GM23338 (cell line): ENCODE measurements around the gene SERPINC1. TPM values are rescaled to one million over a fixed set of nuclear protein-coding genes. Genes with fewer than 3 reads are reported as not detected.
"Not testable (repeated sequence)": the region's sequence is repeated elsewhere in the genome, so short reads cannot be mapped to it uniquely, and the experiment has no call there.

Experiments used
- ATAC-seq: fragments of 200-7000 bp; cut with Tn5 transposase; 3 replicates; pipeline ENCODE4 v1.9.1; 2020
- DNase-seq: peaks from one replicate; pipeline ENCODE4 v3.0.0-alpha.2; 2015; ENCODE audit warnings: low spot score
- H2AFZ ChIP-seq: fragments of 200-600 bp; sonication (generic); 2 replicates; pipeline ENCODE4 v1.8.0; 2016; ENCODE audit warnings: antibody characterized with exemption, mild to moderate bottlenecking, moderate library complexity
- H3F3A ChIP-seq: fragments of 200-600 bp; sonication (generic); replicated peaks from 2 replicates; pipeline ENCODE4 v1.8.0; 2017; ENCODE audit warnings: antibody characterized with exemption, mixed run types, low read depth
- H3K27ac ChIP-seq: fragments of 200-600 bp; sonication (generic); 2 replicates; pipeline ENCODE4 v1.6.1; 2016; ENCODE audit warnings: low read depth
- H3K27me3 ChIP-seq: fragments of 200-600 bp; sonication (generic); 2 replicates; pipeline ENCODE4 v1.8.0; 2016; ENCODE audit warnings: mild to moderate bottlenecking, mixed run types, moderate library complexity; ENCODE audit not compliant: insufficient read depth
- H3K36me3 ChIP-seq: fragments of 200-600 bp; sonication (generic); 2 replicates; pipeline ENCODE4 v1.8.0; 2016; ENCODE audit warnings: mild to moderate bottlenecking; ENCODE audit not compliant: insufficient read depth
- H3K4me1 ChIP-seq: fragments of 200-600 bp; sonication (generic); 2 replicates; pipeline ENCODE4 v1.8.0; 2016; ENCODE audit warnings: mild to moderate bottlenecking, moderate library complexity; ENCODE audit not compliant: insufficient read depth
- H3K4me2 ChIP-seq: fragments of 200-600 bp; sonication (generic); 2 replicates; pipeline ENCODE4 v1.7.1; 2017; ENCODE audit warnings: mixed run types
- H3K4me3 ChIP-seq: fragments of 200-600 bp; sonication (generic); 2 replicates; pipeline ENCODE4 v1.6.1; 2016; ENCODE audit warnings: mixed run types
- H3K79me2 ChIP-seq: fragments of 200-600 bp; sonication (generic); replicated peaks from 2 replicates; pipeline ENCODE4 v1.8.0; 2017; ENCODE audit warnings: mild to moderate bottlenecking; ENCODE audit not compliant: insufficient read depth
- H3K9me2 ChIP-seq: fragments of 200-600 bp; sonication (generic); 2 replicates; pipeline ENCODE4 v1.8.0; 2017; ENCODE audit not compliant: insufficient read depth
- H4K20me1 ChIP-seq: fragments of 200-600 bp; sonication (generic); replicated peaks from 2 replicates; pipeline ENCODE4 v1.8.0; 2017; ENCODE audit warnings: mild to moderate bottlenecking; ENCODE audit not compliant: insufficient read depth
- H3K27ac Mint-ChIP-seq: 2 replicates; pipeline ENCODE4 v1.8.0; 2020; ENCODE audit warnings: inconsistent platforms, mild to moderate bottlenecking, moderate library complexity, mixed read lengths
- H3K27me3 Mint-ChIP-seq: 3 replicates; pipeline ENCODE4 v1.8.0; 2022; ENCODE audit warnings: low read depth, mild to moderate bottlenecking, moderate library complexity, mixed read lengths, inconsistent platforms; ENCODE audit not compliant: insufficient read depth, poor library complexity
- H3K36me3 Mint-ChIP-seq: 3 replicates; pipeline ENCODE4 v1.8.0; 2021; ENCODE audit warnings: low read depth, mild to moderate bottlenecking, inconsistent platforms, moderate library complexity, mixed read lengths
- H3K4me1 Mint-ChIP-seq: 3 replicates; pipeline ENCODE4 v1.8.0; 2020; ENCODE audit warnings: mild to moderate bottlenecking, inconsistent platforms, mixed read lengths
- H3K4me3 Mint-ChIP-seq: 3 replicates; pipeline ENCODE4 v1.8.0; 2021; ENCODE audit warnings: moderate library complexity, mild to moderate bottlenecking, inconsistent platforms, mixed read lengths
- H3K9me3 Mint-ChIP-seq: 3 replicates; pipeline ENCODE4 v1.8.0; 2020; ENCODE audit warnings: moderate library complexity, mild to moderate bottlenecking, inconsistent platforms, mixed read lengths
- EZH2phosphoT487 ChIP-seq: fragments of 200-600 bp; sonication (generic); IDR thresholded peaks from one replicate; pipeline ENCODE4 v1.8.1; 2018; ENCODE audit warnings: antibody characterized with exemption; ENCODE audit not compliant: unreplicated experiment
- POLR2AphosphoS5 ChIP-seq: IDR thresholded peaks from 2 replicates; pipeline ENCODE4 v1.6.1; 2016; ENCODE audit warnings: antibody characterized with exemption, low read depth
- STAT1 ChIP-seq: IDR thresholded peaks from one replicate; pipeline ENCODE4 v1.6.1; 2016; ENCODE audit warnings: antibody characterized with exemption; ENCODE audit not compliant: unreplicated experiment
- ZNF114 ChIP-seq: fragments of 250-450 bp; sonication (Bioruptor Pico); IDR thresholded peaks from 2 replicates; pipeline ENCODE4 v1.5.0; 2020; ENCODE audit warnings: mild to moderate bottlenecking, moderate library complexity
- ZNF331 ChIP-seq: fragments of 250-450 bp; sonication (Bioruptor Pico); IDR thresholded peaks from 2 replicates; pipeline ENCODE4 v1.5.0; 2020; ENCODE audit warnings: low read depth, mild to moderate bottlenecking, moderate library complexity
- polyA plus RNA-seq: library from polyadenylated mRNA; unstranded; fragments of >200 nt; fragmentation: Nextera tagmentation; extraction: Ambion mirVana; gene quantifications from 2 replicates; pipeline ENCODE4 v1.2.1, GENCODE V29; 2016
- total RNA-seq: library from RNA; depleted of rRNA; stranded (reverse); fragments of >200 nt; shearing (Covaris generic); gene quantifications from 2 replicates; pipeline ENCODE4 v1.2.3, GENCODE V29; 2014

The SERPINC1 gene
- total and polyA plus RNA-seq, 2 experiments from 2014 or later = not detected

DNA sequence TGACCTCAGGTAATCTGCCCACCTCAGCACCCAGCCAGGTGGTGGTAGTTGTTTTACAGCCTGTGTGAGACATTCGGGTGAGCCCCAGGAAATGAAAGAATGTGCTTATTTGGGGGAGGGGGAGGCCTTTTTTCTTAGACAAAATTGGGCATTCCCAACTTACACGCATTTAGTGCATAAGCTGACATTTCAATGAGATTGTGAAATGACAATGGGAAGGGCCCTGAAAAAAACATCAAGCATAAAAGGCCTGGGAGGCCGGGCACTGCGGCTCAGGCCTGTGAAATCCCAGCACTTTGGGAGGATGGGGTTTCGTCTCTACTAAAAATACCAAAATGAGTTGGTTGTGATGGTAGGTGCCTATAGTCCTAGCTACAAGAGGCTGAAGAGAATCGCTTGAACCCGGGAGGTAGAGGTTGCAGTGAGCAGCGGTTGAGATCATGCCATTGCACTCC, 54.3 kb downstream of the SERPINC1 start:
- peak; percentile 5 for ATAC-seq
- peaks cover 64% of the 10 kb centered on the region for H3F3A ChIP-seq
- peaks cover 22% of the 10 kb centered on the region for H3K4me1 Mint-ChIP-seq
- H3K36me3 Mint-ChIP-seq = peaks cover 81% of the 10 kb centered on the region
- H3K27me3 ChIP-seq = no peaks in the 10 kb centered on the region
- no peak overlapping the region for H3K4me2 ChIP-seq
- peak overlapping the region; percentile 96 for H3K27ac ChIP-seq
- H3K4me1 ChIP-seq = peaks cover 24% of the 10 kb centered on the region
- H3K4me3 ChIP-seq = no peak overlapping the region
- H3K4me3 Mint-ChIP-seq = peak overlapping the region; percentile 38; the same call in 2 of the 3 replicates
- peaks cover 11% of the 10 kb centered on the region; the same call in 2 of the 3 replicates for H3K9me3 Mint-ChIP-seq
- DNase-seq = peak; percentile 58
- no peaks in the 10 kb centered on the region for H3K9me2 ChIP-seq
- peaks cover 59% of the 10 kb centered on the region for H3K27me3 Mint-ChIP-seq
- no peak overlapping the region for H2AFZ ChIP-seq
- H3K36me3 ChIP-seq = peaks cover 45% of the 10 kb centered on the region
- peaks cover 32% of the 10 kb centered on the region for H3K79me2 ChIP-seq
- peak; percentile 87 for TF ChIP-seq POLR2AphosphoS5
- TF ChIP-seq EZH2phosphoT487 = no peak
- no peak for TF ChIP-seq STAT1
- peaks cover 16% of the 10 kb centered on the region for H4K20me1 ChIP-seq
- H3K27ac Mint-ChIP-seq = peak overlapping the region; percentile 89

DNA sequence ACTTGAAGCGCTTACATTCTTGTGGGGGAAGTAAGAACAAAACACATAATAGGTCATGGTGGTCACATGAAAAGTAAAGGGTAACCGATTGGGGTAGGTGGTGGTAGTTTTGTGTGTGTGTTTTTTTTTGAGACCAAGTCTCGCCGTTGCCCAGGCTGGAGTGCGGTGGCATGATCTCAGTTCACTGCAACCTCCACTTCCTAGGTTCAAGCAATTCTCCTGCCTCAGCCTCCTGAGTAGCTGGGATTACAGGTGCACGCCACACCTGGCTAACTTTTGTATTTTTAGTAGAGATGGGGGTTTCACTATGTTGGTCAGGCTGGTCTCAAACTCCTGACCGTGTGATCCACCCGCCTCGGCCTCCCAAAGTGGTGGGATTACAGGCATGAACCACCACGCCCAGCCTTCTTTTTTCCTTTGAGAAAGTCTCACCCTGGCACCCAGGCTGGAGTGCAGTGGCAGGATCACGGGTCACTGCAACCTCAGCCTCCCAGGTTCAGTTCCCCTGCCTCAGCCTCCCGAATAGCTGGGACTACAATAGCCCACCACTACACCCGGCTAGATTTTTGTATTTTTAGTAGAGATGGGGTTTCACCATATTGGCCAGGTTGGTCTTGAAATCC, 54.9 kb downstream of the SERPINC1 start:
- H2AFZ ChIP-seq, H3K4me2 ChIP-seq, H3K9me2 ChIP-seq, H3K4me3 ChIP-seq, H3K9me3 Mint-ChIP-seq, H3K27me3 ChIP-seq: not testable (repeated sequence)
- TF ChIP-seq ZNF331 (CRISPR knock-in tag) = 0 out of 2 replicates have a peak, but pooled peaks have one; percentile 29
- Histone ChIP-seq H3K36me3 (peaks cover 45% of the 10 kb centered on the region), H3K4me1 (peaks cover 24% of the 10 kb centered on the region), H3K79me2 (peaks cover 28% of the 10 kb centered on the region), H4K20me1 (peaks cover 16% of the 10 kb centered on the region), H3K27ac (peak overlapping the region; percentile 96), H3F3A (peaks cover 60% of the 10 kb centered on the region)
- DNase-seq (peak; percentile 39), ATAC-seq (peak; percentile 19)
- peaks cover 81% of the 10 kb centered on the region for H3K36me3 Mint-ChIP-seq
- peaks cover 22% of the 10 kb centered on the region for H3K4me1 Mint-ChIP-seq
- peaks cover 53% of the 10 kb centered on the region for H3K27me3 Mint-ChIP-seq
- peak overlapping the region; percentile 35; the same call in 2 of the 3 replicates for H3K4me3 Mint-ChIP-seq
- H3K27ac Mint-ChIP-seq = peak overlapping the region; percentile 89

DNA sequence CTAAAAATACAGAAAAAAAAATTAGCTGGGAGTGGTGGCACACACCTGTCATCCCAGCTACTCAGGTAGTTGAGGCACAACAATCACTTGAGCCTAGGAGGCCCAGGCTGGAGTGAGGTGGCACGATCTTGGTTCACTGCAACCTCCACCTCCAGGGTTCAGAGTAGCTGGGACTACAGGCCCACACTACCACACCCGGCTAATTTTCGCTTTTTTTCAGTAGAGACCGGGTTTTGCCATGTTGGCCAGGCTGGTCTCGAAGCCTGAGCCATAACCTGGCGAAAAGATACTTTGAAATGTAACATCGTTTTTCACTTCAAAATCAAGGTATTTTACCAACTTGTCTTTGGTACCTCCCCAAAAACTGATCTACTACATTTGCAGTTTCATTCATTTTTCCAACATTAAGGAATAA, 55.4 kb downstream of the SERPINC1 start:
- Mint-ChIP-seq H3K9me3 (peaks cover 7% of the 10 kb centered on the region; the same call in 2 of the 3 replicates), H3K4me3 (peak overlapping the region; percentile 20; the same call in 1 of the 3 replicates), H3K27me3 (peaks cover 48% of the 10 kb centered on the region), H3K36me3 (peaks cover 76% of the 10 kb centered on the region), H3K27ac (peak overlapping the region; percentile 89), H3K4me1 (peaks cover 22% of the 10 kb centered on the region)
- Histone ChIP-seq H3K36me3 (peaks cover 40% of the 10 kb centered on the region), H4K20me1 (peaks cover 16% of the 10 kb centered on the region), H3K4me2 (no peak overlapping the region), H3K79me2 (peaks cover 23% of the 10 kb centered on the region), H2AFZ (no peak overlapping the region), H3K4me1 (peaks cover 24% of the 10 kb centered on the region), H3K4me3 (no peak overlapping the region), H3F3A (peaks cover 54% of the 10 kb centered on the region), H3K27me3 (no peaks in the 10 kb centered on the region), H3K9me2 (no peaks in the 10 kb centered on the region), H3K27ac (peak overlapping the region; percentile 96)
- DNase-seq (peak; percentile 36), ATAC-seq (peak; percentile 43)
- TF ChIP-seq STAT1 = no peak
- no peak for TF ChIP-seq ZNF114 (CRISPR knock-in tag)
